ENCODE measurements around the gene CDH23.

GRCh38 chr10:71598621-71599055 is 201.9 kb downstream of the CDH23 start:
- no peak for TF ChIP-seq CTCF (IDR thresholded peaks at IDR 0.05)
- no peak for TF ChIP-seq ZFX (IDR thresholded peaks at IDR 0.05; ENCODE audit: borderline replicate concordance)

Measured in 22Rv1 (cell line).